Measurements from ENCODE around the gene SESN1. TPM values are rescaled to one million over a fixed set of nuclear protein-coding genes. Genes with fewer than 3 reads are reported as not detected.

The SESN1 gene
- total RNA-seq, 4 donors from 2014 or later: 50.7 to 80.9 (median 61.8) TPM

GRCh38 chr6:109038837-109039398 lies 55.7 kb downstream of the SESN1 start:
- intact Hi-C loops (cut with DNase I): no loop called here
- Histone ChIP-seq H3K9me3 (no peaks in the 10 kb centered on the region), H3K27ac (replicated peaks in 1 of 4) (no peak overlapping the region), H3K4me1 (peaks cover 0 to 40% (median 15%) of the 10 kb centered on the region in 4 donors), H3K27me3 (no peaks in the 10 kb centered on the region), H3K36me3 (no peaks in the 10 kb centered on the region), H3K4me3 (no peak overlapping the region)
- TF ChIP-seq POLR2A (IDR thresholded peaks at IDR 0.05; ENCODE audit: low read depth): no peak
- no peak for TF ChIP-seq CTCF (IDR thresholded peaks at IDR 0.05)
- TF ChIP-seq POLR2AphosphoS5 (IDR thresholded peaks at IDR 0.05): no peak
- TF ChIP-seq EP300 (IDR thresholded peaks at IDR 0.05): no peak
- no peak for DNase-seq (ENCODE audit: extremely low spot score)

GRCh38 chr6:109036574-109037294 lies 57.9 kb downstream of the SESN1 start:
- H3K36me3 ChIP-seq: no peaks in the 10 kb centered on the region
- H3K27me3 ChIP-seq: no peaks in the 10 kb centered on the region
- intact Hi-C loops (cut with DNase I): no loop called here
- no peaks in the 10 kb centered on the region for H3K9me3 ChIP-seq
- H3K27ac ChIP-seq (replicated peaks in 1 of 4): no peak overlapping the region
- H3K4me1 ChIP-seq: peaks cover 0 to 34% (median 21%) of the 10 kb centered on the region in 4 donors
- no peak overlapping the region for H3K4me3 ChIP-seq
- no peak for DNase-seq (ENCODE audit: extremely low spot score)
- TF ChIP-seq CTCF (IDR thresholded peaks at IDR 0.05): no peak
- no peak for TF ChIP-seq POLR2AphosphoS5 (IDR thresholded peaks at IDR 0.05)
- no peak for TF ChIP-seq POLR2A (IDR thresholded peaks at IDR 0.05; ENCODE audit: low read depth)
- TF ChIP-seq EP300 (IDR thresholded peaks at IDR 0.05): no peak
- WGBS: 66% methylated on average over 5 of the region's 5 CpGs

GRCh38 chr6:109034526-109034925 lies 60.1 kb downstream of the SESN1 start:
- Histone ChIP-seq H3K27ac (replicated peaks in 1 of 4) (no peak overlapping the region), H3K4me3 (no peak overlapping the region), H3K4me1 (peaks cover 0 to 26% (median 24%) of the 10 kb centered on the region in 4 donors), H3K9me3 (no peaks in the 10 kb centered on the region), H3K36me3 (no peaks in the 10 kb centered on the region), H3K27me3 (no peaks in the 10 kb centered on the region)
- 50% methylated on average over 1 of the region's 1 CpG for WGBS
- DNase-seq (ENCODE audit: extremely low spot score): no peak
- TF ChIP-seq CTCF (IDR thresholded peaks at IDR 0.05): no peak
- no peak for TF ChIP-seq POLR2AphosphoS5 (IDR thresholded peaks at IDR 0.05)
- TF ChIP-seq POLR2A (IDR thresholded peaks at IDR 0.05; ENCODE audit: low read depth): no peak
- TF ChIP-seq EP300 (IDR thresholded peaks at IDR 0.05): no peak
- intact Hi-C loops (cut with DNase I): no loop called here

GRCh38 chr6:109033655-109034054 lies 61.0 kb downstream of the SESN1 start:
- Histone ChIP-seq H3K27me3 (no peaks in the 10 kb centered on the region), H3K27ac (replicated peaks in 1 of 4) (no peak overlapping the region), H3K36me3 (no peaks in the 10 kb centered on the region), H3K4me1 (peaks cover 0 to 31% (median 24%) of the 10 kb centered on the region in 4 donors), H3K4me3 (no peak overlapping the region), H3K9me3 (no peaks in the 10 kb centered on the region)
- DNase-seq (ENCODE audit: extremely low spot score): no peak
- WGBS: 81% methylated on average over 2 of the region's 2 CpGs
- intact Hi-C loops (cut with DNase I): no loop called here
- TF ChIP-seq EP300 (IDR thresholded peaks at IDR 0.05): no peak
- no peak for TF ChIP-seq CTCF (IDR thresholded peaks at IDR 0.05)
- TF ChIP-seq POLR2AphosphoS5 (IDR thresholded peaks at IDR 0.05): no peak
- no peak for TF ChIP-seq POLR2A (IDR thresholded peaks at IDR 0.05; ENCODE audit: low read depth)

Data from esophagus muscularis mucosa (tissue), 4 donors.